ENCODE data around the gene CCNDBP1. TPM values are rescaled to one million over a fixed set of nuclear protein-coding genes. Genes with fewer than 3 reads are reported as not detected.

CCNDBP1 gene
- total RNA-seq, 1 experiment from 2014 or later = 62.5 TPM

GRCh38 chr15:43218908-43219706 lies 33.9 kb downstream of the CCNDBP1 start:
- Histone ChIP-seq H3K4me3 (ENCODE audit: low read depth in 2 of 2, low read length in 2 of 2) (no peak overlapping the region), H3K36me3 (ENCODE audit: control insufficient read depth, insufficient read depth, low read length) (no peaks in the 10 kb centered on the region), H3K27ac (ENCODE audit: low read length) (no peak overlapping the region), H3K9me3 (ENCODE audit: control insufficient read depth, insufficient read depth, low read depth, low read length) (no peaks in the 10 kb centered on the region), H3K27me3 (ENCODE audit: control insufficient read depth, insufficient read depth, low read length) (peaks cover 3% of the 10 kb centered on the region; the same call in 1 of the 2 replicates), H3K4me1 (ENCODE audit: control insufficient read depth, insufficient read depth, low read length) (no peaks in the 10 kb centered on the region)
- intact Hi-C loops (cut with micrococcal nuclease; ENCODE audit: unreplicated experiment) (no loop called here), in situ Hi-C loops (cut with HindIII; ENCODE audit: low pct_unique_long_range_greater_than_20kb, low sequenced_read_pairs) (no loop called here)
- ChIA-PET CTCF (interaction anchor here (1.1 kb wide), 1 partner anchor 12 kb away, joined by 4 read pairs; no protein-coding TSS in a partner anchor), POLR2A (no interaction called here)
- BruUV-seq (replicated peaks) = no TSS peak
- DNase-seq (ENCODE audit: low read depth, low spot score) (no peak), ATAC-seq (no peak)
- TF ChIP-seq CTCF (IDR thresholded peaks at IDR 0.05) (no peak; the same call in 1 of the 2 replicates), REST (IDR thresholded peaks at IDR 0.05; ENCODE audit: insufficient read depth in 1 of 2, low read depth in 2 of 2, low read length in 1 of 2) (no peak)

DNA sequence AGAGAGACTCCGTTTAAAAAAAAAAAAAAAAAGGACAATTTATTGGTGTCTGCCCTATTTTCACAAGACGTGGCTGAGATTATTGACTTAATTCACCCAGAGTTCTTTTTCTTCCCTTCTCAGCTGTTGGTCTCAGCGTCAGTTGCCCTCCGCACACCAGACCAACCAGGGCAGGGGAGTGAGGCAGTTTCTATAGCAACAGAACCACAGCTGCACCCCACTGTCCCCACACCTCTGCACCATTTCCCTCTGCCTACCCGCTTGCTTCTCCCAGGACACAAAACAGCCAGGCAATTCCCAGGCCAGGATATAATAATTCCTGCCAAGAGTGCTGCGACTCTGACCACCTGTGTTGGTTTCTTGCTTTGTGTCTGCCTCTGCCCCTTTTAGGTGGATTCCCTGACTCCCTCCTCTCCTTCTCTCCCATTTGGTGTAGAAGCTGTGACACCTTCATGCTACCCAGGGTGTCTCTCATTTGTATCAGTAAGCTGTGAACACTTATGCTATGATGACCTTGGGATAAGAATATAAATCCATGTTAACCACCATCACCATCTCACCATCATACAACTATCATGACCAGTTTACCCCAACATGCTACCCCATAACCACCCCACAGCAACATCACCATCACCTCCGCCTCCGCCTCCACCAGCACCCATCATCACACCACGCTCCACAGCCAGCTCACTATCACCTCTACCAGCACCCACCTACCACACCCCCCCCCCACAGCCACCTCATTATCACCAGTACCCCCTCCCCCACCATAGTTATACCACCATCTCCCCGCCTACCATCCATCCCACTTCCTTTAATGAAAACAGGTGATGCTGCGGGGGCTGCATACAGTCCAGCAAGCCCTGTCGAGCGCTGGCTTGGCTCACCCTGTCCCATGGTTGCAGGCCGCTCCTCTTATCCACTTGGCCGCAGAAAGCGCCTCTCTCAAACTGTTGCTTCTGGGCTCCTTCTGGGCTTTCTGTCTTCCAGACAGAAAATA lies 35.0 kb downstream of the CCNDBP1 start:
- H3K9me3 ChIP-seq (ENCODE audit: control insufficient read depth, insufficient read depth, low read depth, low read length) = no peaks in the 10 kb centered on the region
- DNase-seq (ENCODE audit: low read depth, low spot score) = no peak
- H3K4me1 ChIP-seq (ENCODE audit: control insufficient read depth, insufficient read depth, low read length) = no peaks in the 10 kb centered on the region
- ChIA-PET CTCF (no interaction called here), POLR2A (no interaction called here)
- BruUV-seq (replicated peaks) = no TSS peak
- in situ Hi-C loops (cut with HindIII; ENCODE audit: low pct_unique_long_range_greater_than_20kb, low sequenced_read_pairs) = no loop called here
- no peak overlapping the region for H3K27ac ChIP-seq (ENCODE audit: low read length)
- intact Hi-C loops (cut with micrococcal nuclease; ENCODE audit: unreplicated experiment) = no loop called here
- no peaks in the 10 kb centered on the region for H3K36me3 ChIP-seq (ENCODE audit: control insufficient read depth, insufficient read depth, low read length)
- no peak for ATAC-seq
- TF ChIP-seq CTCF (IDR thresholded peaks at IDR 0.05) = no peak
- no peak overlapping the region for H3K4me3 ChIP-seq (ENCODE audit: low read depth in 2 of 2, low read length in 2 of 2)
- H3K27me3 ChIP-seq (ENCODE audit: control insufficient read depth, insufficient read depth, low read length) = peaks cover 3% of the 10 kb centered on the region; the same call in 1 of the 2 replicates
